HEK293T (cell line): ENCODE measurements around the gene CLEC16A.

Source experiments
- ARNT ChIP-seq: fragments of 450-650 bp; IDR thresholded peaks from 2 replicates; pipeline ENCODE4 v1.6.1; 2017; ENCODE audit warnings: mild to moderate bottlenecking
- ELF4 ChIP-seq: fragments of 450-650 bp; IDR thresholded peaks from 2 replicates; pipeline ENCODE4 v1.6.1; 2017; ENCODE audit warnings: antibody characterized with exemption
- FOXK2 ChIP-seq: fragments of 450-650 bp; IDR thresholded peaks from 2 replicates; pipeline ENCODE4 v1.6.1; 2016; ENCODE audit warnings: mild to moderate bottlenecking
- NFRKB ChIP-seq: fragments of 450-650 bp; IDR thresholded peaks from 2 replicates; pipeline ENCODE4 v1.6.1; 2016; ENCODE audit warnings: mild to moderate bottlenecking, moderate library complexity
- TARDBP ChIP-seq: fragments of 450-650 bp; IDR thresholded peaks from 2 replicates; pipeline ENCODE4 v1.6.1; 2016
- ZNF384 ChIP-seq: fragments of 450-650 bp; IDR thresholded peaks from 2 replicates; pipeline ENCODE4 v1.6.1; 2016

- TF ChIP-seq ZNF384: no peak
- TF ChIP-seq ELF4: no peak
- no peak for TF ChIP-seq TARDBP
- TF ChIP-seq FOXK2: no peak
- no peak for TF ChIP-seq ARNT
- no peak for TF ChIP-seq NFRKB
Measured at GRCh38 chr16:11085916-11086315, 141.6 kb downstream of the CLEC16A start.
